ENCODE results near the gene RANBP9.

The RANBP9 gene

GRCh38 chr6:13643125-13643524 lies 68.5 kb downstream of the RANBP9 start:
- DNase-seq, result no peak

DNA sequence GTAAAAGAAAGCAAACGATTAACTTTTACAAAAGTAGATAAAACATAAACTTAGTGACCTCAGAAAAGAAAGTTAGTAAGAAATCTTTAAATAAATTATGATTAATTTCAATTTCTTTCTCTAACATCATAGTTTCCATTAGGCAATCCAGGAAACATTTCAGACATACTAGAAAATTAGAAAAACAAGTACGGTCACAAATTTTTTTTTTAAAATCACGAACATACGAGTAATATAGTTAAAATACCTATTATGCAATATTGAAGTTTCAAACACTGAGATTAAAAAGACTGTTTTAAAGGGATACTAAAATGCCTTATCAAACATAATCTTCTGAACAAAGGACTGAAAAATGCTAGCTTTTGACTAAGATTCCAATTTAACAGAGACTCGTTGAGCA lies 70.3 kb downstream of the RANBP9 start:
- no peak for DNase-seq

- no peak for DNase-seq
These were observed 73.0 kb downstream of the RANBP9 start for GRCh38 chr6:13638626-13639025.

DNA sequence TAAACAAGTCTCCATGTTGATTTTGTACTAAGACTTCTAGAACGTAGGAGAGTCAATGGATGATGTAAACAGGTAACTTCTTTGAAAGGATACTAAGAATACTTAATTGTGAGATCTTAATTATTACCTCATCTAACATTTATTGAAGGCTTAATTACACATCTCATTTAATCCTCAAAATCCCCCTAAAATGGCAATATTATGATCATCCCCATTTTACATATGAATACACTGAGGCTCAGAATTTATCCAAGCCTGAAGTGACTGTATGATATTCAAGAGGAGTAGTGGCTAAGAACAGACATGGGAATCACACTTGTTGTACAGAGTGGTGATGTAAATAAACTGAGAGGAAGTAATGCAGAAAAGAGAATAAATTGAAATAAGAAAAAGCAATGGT lies 73.6 kb downstream of the RANBP9 start:
- DNase-seq, result no peak

GRCh38 chr6:13635948-13636658 lies 75.5 kb downstream of the RANBP9 start:
- no peak for DNase-seq

GRCh38 chr6:13633343-13633742 lies 78.3 kb downstream of the RANBP9 start:
- no peak for DNase-seq

DNA sequence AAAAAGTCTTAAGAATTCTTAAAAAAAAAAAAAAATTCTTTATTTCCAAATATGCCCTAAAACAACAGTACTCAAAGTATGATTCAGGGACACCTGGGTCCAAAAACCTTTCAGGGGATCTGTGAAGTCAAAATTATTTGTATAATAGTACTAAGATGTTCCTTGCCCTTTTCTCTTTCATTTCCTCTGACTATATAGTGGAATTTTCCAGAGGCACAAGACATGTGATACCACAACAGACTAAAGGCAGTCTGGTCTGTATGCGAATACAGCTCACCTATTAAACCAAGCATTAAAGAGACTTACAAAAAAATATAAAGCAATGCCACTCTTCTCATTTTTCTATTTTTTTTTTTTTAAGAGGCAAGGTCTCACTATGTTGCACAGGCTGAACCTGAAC lies 81.1 kb downstream of the RANBP9 start:
- no peak for DNase-seq

DNA sequence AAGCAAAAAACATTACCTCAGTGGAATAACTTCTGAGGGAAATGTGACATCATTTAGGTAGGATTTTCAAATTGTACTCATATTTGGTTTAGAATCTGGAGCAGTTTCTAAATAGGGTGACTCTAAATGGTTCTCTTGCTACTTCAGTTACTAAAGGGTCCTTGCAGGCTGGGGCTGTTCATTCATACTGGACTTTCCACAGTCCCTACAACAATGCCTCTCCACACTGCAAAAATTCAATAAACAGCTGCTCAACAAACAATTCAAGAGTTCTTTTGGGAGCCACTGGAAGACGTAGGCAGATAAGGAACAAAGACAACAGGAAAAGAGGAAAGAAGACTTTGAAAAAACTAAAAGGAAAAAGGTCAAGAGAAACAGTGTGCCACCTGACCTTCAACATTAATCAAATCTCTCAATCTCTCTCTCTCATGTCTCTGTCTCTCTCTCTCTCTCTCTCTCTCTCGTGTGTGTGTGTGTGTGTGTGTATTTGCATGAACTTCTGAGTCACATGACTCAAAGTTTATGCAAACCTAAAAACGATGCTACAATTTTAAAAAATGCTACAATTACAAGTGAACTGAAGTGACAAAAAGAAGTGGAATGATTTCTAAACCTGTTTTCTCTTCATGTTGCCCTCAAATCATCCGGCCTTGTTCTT lies 82.0 kb downstream of the RANBP9 start:
- DNase-seq, result no peak

- DNase-seq, result peak; percentile 8
These were observed 86.8 kb downstream of the RANBP9 start for GRCh38 chr6:13624871-13625288.

- no peak for DNase-seq
These were observed 94.6 kb downstream of the RANBP9 start for GRCh38 chr6:13617066-13617465.

- DNase-seq, result no peak
These were observed 95.9 kb downstream of the RANBP9 start for GRCh38 chr6:13615792-13616120.

DNA sequence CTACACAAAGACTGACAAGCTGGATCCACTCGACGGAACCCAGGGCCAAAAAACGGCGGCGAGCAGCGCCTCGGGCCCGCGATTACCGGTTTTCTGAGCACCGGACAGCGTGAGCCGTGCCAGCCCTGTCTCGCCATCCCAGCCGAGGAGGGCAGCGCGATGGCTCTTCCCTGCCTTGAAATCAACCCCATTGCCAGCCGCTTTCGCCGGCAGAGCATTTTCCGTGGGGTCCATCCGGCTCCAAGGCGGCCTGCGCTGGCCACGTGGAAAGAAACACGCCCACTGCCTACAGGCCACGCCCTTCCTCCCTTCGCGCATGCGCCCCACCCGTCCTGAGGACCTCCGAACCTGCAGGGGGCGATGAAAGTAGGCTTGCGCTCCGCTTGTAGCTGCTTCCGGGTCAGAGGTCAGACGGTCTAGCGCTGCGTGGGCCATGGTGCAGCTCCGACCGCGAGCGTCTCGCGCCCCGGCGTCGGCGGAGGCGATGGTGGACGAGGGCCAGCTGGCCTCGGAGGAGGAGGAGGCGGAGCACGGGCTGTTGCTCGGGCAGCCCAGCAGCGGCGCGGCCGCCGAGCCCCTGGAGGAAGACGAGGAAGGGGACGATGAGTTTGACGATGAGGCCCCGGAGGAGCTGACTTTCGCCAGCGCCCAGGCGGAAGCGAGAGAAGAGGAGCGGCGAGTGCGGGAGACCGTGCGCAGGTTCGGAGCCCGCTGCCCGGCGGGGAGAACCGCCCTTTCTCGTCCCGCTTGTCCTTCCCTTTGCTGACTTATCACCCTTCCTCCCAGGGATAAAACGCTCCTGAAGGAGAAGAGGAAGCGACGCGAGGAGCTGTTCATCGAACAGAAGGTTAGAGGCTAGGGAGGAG lies 96.5 kb downstream of the RANBP9 start, which contains the start of gene NOL7:
Gene NOL7 (plus strand): TSS at position 410 of the 866 bp plus-strand sequence. CDS start 24 bp downstream, at position 434.
- DNase-seq, result peak; percentile 95

GRCh38 chr6:13614126-13614925 lies 97.3 kb downstream of the RANBP9 start:
- DNase-seq, result peak; percentile 47

- no peak for DNase-seq
These were observed 98.5 kb downstream of the RANBP9 start for GRCh38 chr6:13613029-13613594.

DNA sequence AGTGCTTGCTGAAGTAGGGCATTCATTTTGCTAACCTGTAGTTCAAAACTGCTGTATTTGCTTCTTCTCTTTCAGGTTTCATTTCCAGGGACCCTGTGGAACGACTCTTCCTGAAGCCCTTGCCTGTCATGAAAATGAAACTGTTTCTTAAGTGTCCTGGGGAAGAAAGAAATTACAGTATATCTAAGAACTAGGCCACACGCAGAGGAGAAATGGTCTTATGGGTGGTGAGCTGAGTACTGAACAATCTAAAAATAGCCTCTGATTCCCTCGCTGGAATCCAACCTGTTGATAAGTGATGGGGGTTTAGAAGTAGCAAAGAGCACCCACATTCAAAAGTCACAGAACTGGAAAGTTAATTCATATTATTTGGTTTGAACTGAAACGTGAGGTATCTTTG lies 99.9 kb downstream of the RANBP9 start:
- DNase-seq, result no peak

DNA sequence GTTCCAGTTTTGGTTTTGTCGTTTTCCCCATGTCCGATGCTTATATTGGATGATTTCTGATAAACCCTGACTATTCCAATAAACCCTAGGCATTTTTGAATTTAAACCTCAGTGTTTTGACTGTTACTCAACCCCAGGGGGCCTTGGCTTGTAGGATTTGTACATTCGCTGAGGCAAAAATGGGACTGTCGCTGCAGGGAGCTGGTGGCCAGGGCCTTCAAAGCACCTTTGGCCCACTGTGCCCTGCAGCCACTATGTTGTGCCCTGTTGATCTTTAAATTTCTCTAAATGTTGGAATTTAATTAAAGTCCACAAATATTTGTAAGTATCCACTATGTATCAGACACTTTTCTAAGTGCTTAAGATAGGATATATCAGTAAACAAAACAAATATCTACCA lies 106.0 kb downstream of the RANBP9 start:
- no peak for DNase-seq

DNA sequence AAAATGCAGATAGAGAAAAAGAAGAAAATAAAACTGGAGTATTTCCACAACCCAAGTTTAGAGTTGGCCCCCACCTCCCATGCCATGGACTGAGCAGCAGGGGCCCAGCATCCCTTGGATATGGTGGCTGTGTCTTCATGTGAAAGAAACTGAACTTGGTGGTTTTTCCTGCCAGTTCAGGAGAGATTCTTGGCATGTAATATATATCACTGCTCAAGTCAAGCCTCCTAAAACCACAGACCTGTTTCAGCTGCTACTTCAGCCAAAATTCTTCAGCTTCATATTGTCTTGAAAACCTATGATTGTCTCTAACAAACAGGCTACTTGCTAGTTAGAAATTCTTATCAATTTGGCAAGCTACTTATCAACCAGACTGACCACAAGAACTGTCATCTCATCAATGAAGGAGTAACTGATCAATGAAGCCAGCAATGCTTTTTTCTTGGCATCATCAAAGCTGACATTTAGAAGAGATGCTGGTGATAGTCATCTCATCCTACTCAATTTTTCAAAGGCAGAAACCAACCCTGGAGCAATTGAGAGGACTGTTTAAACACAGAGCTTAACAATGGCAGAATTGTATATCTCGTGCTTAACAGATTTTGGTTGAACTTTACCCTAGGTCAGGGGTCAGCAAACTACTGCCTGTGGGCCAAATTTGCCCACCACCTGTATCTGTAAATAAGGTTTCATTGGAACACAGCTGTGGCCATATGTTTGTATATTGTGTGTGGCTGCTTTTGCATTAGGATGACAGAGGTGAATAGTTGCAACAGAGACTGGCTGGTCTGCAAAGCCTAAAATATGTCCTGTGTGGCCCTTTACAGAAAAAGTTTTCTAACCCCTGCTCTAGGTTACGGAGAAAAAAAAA lies 106.9 kb downstream of the RANBP9 start:
- DNase-seq, result no peak

DNA sequence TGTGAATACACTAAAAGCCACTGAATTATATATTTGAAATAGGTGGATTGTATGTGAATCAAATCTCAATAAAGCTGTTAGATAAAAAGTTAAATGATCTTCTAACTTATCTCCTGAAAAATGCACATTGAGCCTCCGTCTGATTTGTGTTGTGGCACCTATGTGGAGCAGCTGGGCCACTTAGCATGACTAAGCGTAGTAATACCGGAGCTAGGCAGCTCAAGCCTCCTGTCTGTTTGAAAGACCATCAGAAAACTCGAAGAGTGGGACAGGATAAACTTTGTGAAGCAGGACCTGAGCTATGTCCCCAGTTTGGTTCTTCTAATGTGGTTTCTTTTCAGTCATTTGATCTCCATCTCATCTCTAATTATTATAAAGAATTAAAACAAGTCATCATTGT lies 107.5 kb downstream of the RANBP9 start:
- no peak for DNase-seq

- no peak for DNase-seq
These were observed 111.6 kb downstream of the RANBP9 start for GRCh38 chr6:13600036-13600435.

GRCh38 chr6:13597073-13597472 lies 114.6 kb downstream of the RANBP9 start:
- DNase-seq, result no peak

GRCh38 chr6:13593720-13594119 lies 117.9 kb downstream of the RANBP9 start:
- no peak for DNase-seq

- no peak for DNase-seq
These were observed 118.5 kb downstream of the RANBP9 start for GRCh38 chr6:13593103-13593502.

Measured in KG1 (cell line).